GM18502 (cell line): Measurements from ENCODE around the gene TRPM2.
A peak's percentile ranks its signal among the peaks of the same experiment; 100 is the strongest.

ENCODE experiments used
- ATAC-seq: cut with Tn5 transposase; IDR thresholded peaks from one replicate; pipeline ENCODE4 v1.9.1; 2021; ENCODE audit warnings: mild to moderate bottlenecking; ENCODE audit not compliant: unreplicated experiment, poor library complexity

Gene TRPM2

GRCh38 chr21:44353191-44353970, at the start of gene TRPM2:
Gene TRPM2 (plus strand): TSS chr21:44353621. CDS start chr21:44353701, 80 bp downstream.
- peak; percentile 50 for ATAC-seq

GRCh38 chr21:44304011-44304616, 49.3 kb upstream of the TRPM2 start:
- no peak for ATAC-seq

- no peak for ATAC-seq
Observed at GRCh38 chr21:44304877-44305293, 48.5 kb upstream of the TRPM2 start.

- ATAC-seq, result no peak
Observed at GRCh38 chr21:44305691-44306090, 47.7 kb upstream of the TRPM2 start.

GRCh38 chr21:44306936-44307704, 46.3 kb upstream of the TRPM2 start:
- no peak for ATAC-seq

GRCh38 chr21:44310628-44311507, 42.6 kb upstream of the TRPM2 start:
- no peak for ATAC-seq

GRCh38 chr21:44312089-44312488, 41.3 kb upstream of the TRPM2 start:
- ATAC-seq, result no peak

GRCh38 chr21:44312716-44313115, 40.7 kb upstream of the TRPM2 start:
- no peak for ATAC-seq

- ATAC-seq, result no peak
Observed at GRCh38 chr21:44313451-44313850, 40.0 kb upstream of the TRPM2 start.

GRCh38 chr21:44314128-44314527, 39.3 kb upstream of the TRPM2 start:
- no peak for ATAC-seq

GRCh38 chr21:44314561-44314960, 38.9 kb upstream of the TRPM2 start:
- no peak for ATAC-seq

GRCh38 chr21:44315691-44316203, 37.7 kb upstream of the TRPM2 start:
- no peak for ATAC-seq

GRCh38 chr21:44316277-44316900, 37.0 kb upstream of the TRPM2 start:
- no peak for ATAC-seq

- ATAC-seq, result no peak
Observed at GRCh38 chr21:44317241-44317782, 36.1 kb upstream of the TRPM2 start.

GRCh38 chr21:44317871-44318270, 35.5 kb upstream of the TRPM2 start:
- no peak for ATAC-seq

- no peak for ATAC-seq
Observed at GRCh38 chr21:44318489-44319285, 34.7 kb upstream of the TRPM2 start.

GRCh38 chr21:44319407-44320065, 33.9 kb upstream of the TRPM2 start:
- ATAC-seq, result no peak

GRCh38 chr21:44320847-44321246, 32.6 kb upstream of the TRPM2 start:
- ATAC-seq, result no peak
